Measurements from ENCODE around the gene NPTX2.

Gene NPTX2

GRCh38 chr7:98617960-98618418 lies 904 bp downstream of the NPTX2 start:
- no peak for DNase-seq (ENCODE audit: low read depth in 2 of 3, low spot score in 2 of 3)

GRCh38 chr7:98618786-98619185 lies 1.7 kb downstream of the NPTX2 start:
- no peak for DNase-seq (ENCODE audit: low read depth in 2 of 3, low spot score in 2 of 3)

GRCh38 chr7:98619450-98620321 lies 2.6 kb downstream of the NPTX2 start:
- DNase-seq (ENCODE audit: low read depth in 2 of 3, low spot score in 2 of 3): no peak

- no peak for DNase-seq (ENCODE audit: low read depth in 2 of 3, low spot score in 2 of 3)
Measured at GRCh38 chr7:98621573-98622482, 4.7 kb downstream of the NPTX2 start.

- no peak for DNase-seq (ENCODE audit: low read depth in 2 of 3, low spot score in 2 of 3)
Measured at GRCh38 chr7:98622926-98623325, 5.8 kb downstream of the NPTX2 start.

GRCh38 chr7:98624846-98625420 lies 7.8 kb downstream of the NPTX2 start:
- no peak for DNase-seq (ENCODE audit: low read depth in 2 of 3, low spot score in 2 of 3)

- DNase-seq (ENCODE audit: low read depth in 2 of 3, low spot score in 2 of 3): no peak
Measured at GRCh38 chr7:98626460-98627412, 9.7 kb downstream of the NPTX2 start.

GRCh38 chr7:98627413-98627790 lies 10.3 kb downstream of the NPTX2 start:
- DNase-seq (ENCODE audit: low read depth in 2 of 3, low spot score in 2 of 3): no peak

- no peak for DNase-seq (ENCODE audit: low read depth in 2 of 3, low spot score in 2 of 3)
Measured at GRCh38 chr7:98628418-98628817, 11.3 kb downstream of the NPTX2 start.

- DNase-seq (ENCODE audit: low read depth in 2 of 3, low spot score in 2 of 3): no peak
Measured at GRCh38 chr7:98629001-98629431, 11.9 kb downstream of the NPTX2 start.

- no peak for DNase-seq (ENCODE audit: low read depth in 2 of 3, low spot score in 2 of 3)
Measured at GRCh38 chr7:98630149-98630548, 13.1 kb downstream of the NPTX2 start.

- DNase-seq (ENCODE audit: low read depth in 2 of 3, low spot score in 2 of 3): no peak
Measured at GRCh38 chr7:98630770-98631169, 13.7 kb downstream of the NPTX2 start.

GRCh38 chr7:98638853-98639252 lies 21.8 kb downstream of the NPTX2 start:
- no peak for DNase-seq (ENCODE audit: low read depth in 2 of 3, low spot score in 2 of 3)

- DNase-seq (ENCODE audit: low read depth in 2 of 3, low spot score in 2 of 3): no peak
Measured at GRCh38 chr7:98640375-98640774, 23.3 kb downstream of the NPTX2 start.

- DNase-seq (ENCODE audit: low read depth in 2 of 3, low spot score in 2 of 3): no peak
Measured at GRCh38 chr7:98641646-98642500, 24.8 kb downstream of the NPTX2 start.

- no peak for DNase-seq (ENCODE audit: low read depth in 2 of 3, low spot score in 2 of 3)
Measured at GRCh38 chr7:98643236-98643985, 26.3 kb downstream of the NPTX2 start.

- no peak for DNase-seq (ENCODE audit: low read depth in 2 of 3, low spot score in 2 of 3)
Measured at GRCh38 chr7:98646465-98646864, 29.4 kb downstream of the NPTX2 start.

GRCh38 chr7:98647326-98647725 lies 30.2 kb downstream of the NPTX2 start:
- DNase-seq (ENCODE audit: low read depth in 2 of 3, low spot score in 2 of 3): no peak

GRCh38 chr7:98651760-98652159 lies 34.7 kb downstream of the NPTX2 start:
- no peak for DNase-seq (ENCODE audit: low read depth in 2 of 3, low spot score in 2 of 3)
